HG02973 (cell line): Measurements from ENCODE around the gene PPP2R5C.

Experiments
- ATAC-seq: cut with Tn5 transposase; IDR thresholded peaks from one replicate; pipeline ENCODE4 v1.9.1; 2021; ENCODE audit warnings: moderate library complexity; ENCODE audit not compliant: unreplicated experiment

The PPP2R5C gene

GRCh38 chr14:101813171-101813759 is 51.8 kb downstream of the PPP2R5C start:
- no peak for ATAC-seq

- no peak for ATAC-seq
Measured at GRCh38 chr14:101813833-101814232, 52.3 kb downstream of the PPP2R5C start.

- ATAC-seq: no peak
Measured at GRCh38 chr14:101814934-101815333, 53.4 kb downstream of the PPP2R5C start.

- ATAC-seq: no peak
Measured at GRCh38 chr14:101815994-101816393, 54.5 kb downstream of the PPP2R5C start.

GRCh38 chr14:101817501-101818001 is 56.0 kb downstream of the PPP2R5C start:
- ATAC-seq: no peak

GRCh38 chr14:101819251-101819990 is 57.9 kb downstream of the PPP2R5C start:
- no peak for ATAC-seq

- no peak for ATAC-seq
Measured at GRCh38 chr14:101820283-101820798, 58.8 kb downstream of the PPP2R5C start.

GRCh38 chr14:101821528-101821927 is 60.0 kb downstream of the PPP2R5C start:
- no peak for ATAC-seq

- no peak for ATAC-seq
Measured at GRCh38 chr14:101823066-101823465, 61.6 kb downstream of the PPP2R5C start.

- peak; percentile 46 for ATAC-seq
Measured at GRCh38 chr14:101823511-101824120, 62.1 kb downstream of the PPP2R5C start.

- ATAC-seq: no peak
Measured at GRCh38 chr14:101824339-101824727, 62.8 kb downstream of the PPP2R5C start.

GRCh38 chr14:101825797-101826196 is 64.3 kb downstream of the PPP2R5C start:
- no peak for ATAC-seq

GRCh38 chr14:101826351-101826750 is 64.8 kb downstream of the PPP2R5C start:
- ATAC-seq: no peak

GRCh38 chr14:101827286-101827685 is 65.8 kb downstream of the PPP2R5C start:
- no peak for ATAC-seq

- no peak for ATAC-seq
Measured at GRCh38 chr14:101828046-101828445, 66.5 kb downstream of the PPP2R5C start.

- no peak for ATAC-seq
Measured at GRCh38 chr14:101830271-101830670, 68.8 kb downstream of the PPP2R5C start.

- no peak for ATAC-seq
Measured at GRCh38 chr14:101833045-101833444, 71.5 kb downstream of the PPP2R5C start.

- no peak for ATAC-seq
Measured at GRCh38 chr14:101834397-101834796, 72.9 kb downstream of the PPP2R5C start.

GRCh38 chr14:101834800-101835547 is 73.5 kb downstream of the PPP2R5C start:
- ATAC-seq: no peak

- ATAC-seq: no peak
Measured at GRCh38 chr14:101835566-101835965, 74.1 kb downstream of the PPP2R5C start.

GRCh38 chr14:101836135-101836534 is 74.6 kb downstream of the PPP2R5C start:
- ATAC-seq: no peak
